Mesenchymal stem cell (in vitro differentiated cells and primary cell): ENCODE data around the gene EFCAB11.

Experiments
- DNase-seq: peaks from one replicate; pipeline ENCODE4 v3.0.0-alpha.2; 2013
- H2AFZ ChIP-seq: one replicate; pipeline ENCODE4 v1.6.1; 2013; ENCODE audit warnings: low read depth, mild to moderate bottlenecking, control low read depth, inconsistent platforms, low read length, moderate library complexity
- H2AK5ac ChIP-seq: 2 replicates; pipeline ENCODE4 v1.6.1; 2013; ENCODE audit warnings: low read length, moderate library complexity, mild to moderate bottlenecking, inconsistent platforms; ENCODE audit not compliant: severe bottlenecking
- H2BK120ac ChIP-seq: one replicate; pipeline ENCODE4 v1.6.1; 2013; ENCODE audit warnings: low read depth, mild to moderate bottlenecking, inconsistent platforms, low read length, moderate library complexity
- H2BK12ac ChIP-seq, 2 experiments: one replicate each; pipeline ENCODE4 v1.6.1; 2013; ENCODE audit warnings: inconsistent platforms in 2 of 2, low read length in 2 of 2, mild to moderate bottlenecking in 2 of 2, moderate library complexity in 2 of 2, control low read depth in 1 of 2
- H2BK15ac ChIP-seq: one replicate; pipeline ENCODE4 v1.6.1; 2013; ENCODE audit warnings: mild to moderate bottlenecking, low read depth, inconsistent platforms; ENCODE audit not compliant: poor library complexity, severe bottlenecking
- H2BK5ac ChIP-seq: 2 replicates; pipeline ENCODE4 v1.6.1; 2013; ENCODE audit warnings: low read depth, mild to moderate bottlenecking, low read length, control low read depth, inconsistent platforms; ENCODE audit not compliant: poor library complexity, severe bottlenecking
- H3K14ac ChIP-seq, 2 experiments: one replicate each; pipeline ENCODE4 v1.6.1; 2013; ENCODE audit warnings: inconsistent platforms in 2 of 2, low read length in 2 of 2, control low read depth in 1 of 2, mild to moderate bottlenecking in 1 of 2, moderate library complexity in 1 of 2
- H3K18ac ChIP-seq, 2 experiments: one replicate each; pipeline ENCODE4 v1.6.1; 2013; ENCODE audit warnings: inconsistent platforms in 2 of 2, low read length in 2 of 2, control low read depth in 1 of 2, low read depth in 1 of 2, mild to moderate bottlenecking in 1 of 2
- H3K23ac ChIP-seq, 2 experiments: one replicate each; pipeline ENCODE4 v1.6.1; 2013; ENCODE audit warnings: inconsistent platforms in 2 of 2, low read length in 2 of 2, mild to moderate bottlenecking in 2 of 2, moderate library complexity in 2 of 2, control low read depth in 1 of 2
- H3K27ac ChIP-seq: 2 replicates; pipeline ENCODE4 v1.5.1; 2013; ENCODE audit warnings: mild to moderate bottlenecking, moderate library complexity, low read length, control low read depth, inconsistent platforms; ENCODE audit not compliant: poor library complexity, severe bottlenecking
- H3K27me3 ChIP-seq, 2 experiments: 2 replicates each; pipeline versions ENCODE4 v1.6.1 to v1.7.0; 2013; ENCODE audit warnings: low read length in 2 of 2, mild to moderate bottlenecking in 2 of 2, moderate library complexity in 2 of 2, control low read depth in 1 of 2, inconsistent platforms in 1 of 2; ENCODE audit not compliant: control insufficient read depth in 1 of 2, insufficient read depth in 1 of 2
- H3K36me3 ChIP-seq, 2 experiments: 2 replicates each; pipeline versions ENCODE4 v1.6.1 to v1.7.0; 2013; ENCODE audit warnings: low read length in 2 of 2, control low read depth in 1 of 2, inconsistent platforms in 1 of 2, low read depth in 1 of 2, mild to moderate bottlenecking in 1 of 2; ENCODE audit not compliant: insufficient read depth in 2 of 2, control insufficient read depth in 1 of 2
- H3K4ac ChIP-seq, 2 experiments: one replicate each; pipeline ENCODE4 v1.6.1; 2013; ENCODE audit warnings: inconsistent platforms in 2 of 2, low read length in 2 of 2, mild to moderate bottlenecking in 2 of 2, moderate library complexity in 2 of 2, control low read depth in 1 of 2, low read depth in 1 of 2
- H3K4me1 ChIP-seq: 2 replicates; pipeline ENCODE4 v1.6.1; 2013; ENCODE audit warnings: low read depth, low read length, control low read depth; ENCODE audit not compliant: control insufficient read depth, insufficient read depth
- H3K4me2 ChIP-seq: 2 replicates; pipeline ENCODE4 v1.6.1; 2013; ENCODE audit warnings: low read length, mild to moderate bottlenecking, inconsistent platforms; ENCODE audit not compliant: poor library complexity, severe bottlenecking
- H3K4me3 ChIP-seq, 2 experiments: 2 replicates each; pipeline versions ENCODE4 v1.5.1 to v1.7.0; 2013; ENCODE audit warnings: low read length in 2 of 2, mild to moderate bottlenecking in 2 of 2, control low read depth in 1 of 2, low read depth in 1 of 2; ENCODE audit not compliant: insufficient read depth in 1 of 2
- H3K79me1 ChIP-seq: replicated peaks from 2 replicates; pipeline ENCODE4 v1.6.1; 2013; ENCODE audit warnings: mild to moderate bottlenecking, control low read depth, low read length, inconsistent platforms; ENCODE audit not compliant: poor library complexity, severe bottlenecking
- H3K9ac ChIP-seq: 2 replicates; pipeline ENCODE4 v1.7.0; 2013; ENCODE audit warnings: mild to moderate bottlenecking, low read length, moderate library complexity
- H3K9me3 ChIP-seq: 2 replicates; pipeline ENCODE4 v1.7.0; 2013; ENCODE audit warnings: mild to moderate bottlenecking, low read length; ENCODE audit not compliant: control insufficient read depth
- H4K8ac ChIP-seq: one replicate; pipeline ENCODE4 v1.6.1; 2013; ENCODE audit warnings: inconsistent platforms, mild to moderate bottlenecking, low read length, moderate library complexity
- H4K91ac ChIP-seq: one replicate; pipeline ENCODE4 v1.6.1; 2013; ENCODE audit warnings: mild to moderate bottlenecking, low read length, inconsistent platforms
- WGBS: methylation state at CpG from one replicate; pipeline ENCODE4 v1.1.7; 2013; ENCODE audit warnings: mixed read lengths; 5-methylcytosine and 5-hydroxymethylcytosine counted together

The EFCAB11 gene

GRCh38 chr14:89902881-89903280 is 51.6 kb downstream of the EFCAB11 start:
- Histone ChIP-seq H3K27ac (no peak overlapping the region), H3K4ac (no peak overlapping the region), H3K4me3 (no peak overlapping the region), H2BK120ac (no peak overlapping the region), H3K9ac (peak overlapping the region; percentile 57), H4K8ac (no peak overlapping the region), H3K14ac (no peak overlapping the region), H3K4me1 (no peaks in the 10 kb centered on the region), H3K9me3 (no peaks in the 10 kb centered on the region), H4K91ac (no peak overlapping the region), H2BK15ac (no peak overlapping the region), H3K23ac (no peak overlapping the region), H3K27me3 (no peaks in the 10 kb centered on the region), H2AK5ac (no peak overlapping the region), H2AFZ (no peak overlapping the region), H3K36me3 (no peaks in the 10 kb centered on the region), H2BK12ac (no peak overlapping the region), H2BK5ac (no peak overlapping the region), H3K4me2 (no peak overlapping the region), H3K18ac (no peak overlapping the region), H3K79me1 (no peaks in the 10 kb centered on the region)
- WGBS, result 100% methylated on average over 1 of the region's 4 CpGs
- DNase-seq, result no peak

GRCh38 chr14:89900802-89901201 is 53.7 kb downstream of the EFCAB11 start:
- H2AK5ac ChIP-seq, result no peak overlapping the region
- H3K4me3 ChIP-seq, result no peak overlapping the region

GRCh38 chr14:89899917-89900663 is 54.4 kb downstream of the EFCAB11 start:
- no peak overlapping the region for H2BK5ac ChIP-seq
- H3K9ac ChIP-seq, result peak overlapping the region; percentile 8
- no peak overlapping the region for H2BK15ac ChIP-seq
- H3K4me2 ChIP-seq, result no peak overlapping the region
- no peak overlapping the region for H3K27ac ChIP-seq
- no peaks in the 10 kb centered on the region for H3K27me3 ChIP-seq
- no peak overlapping the region for H3K18ac ChIP-seq
- H3K4me1 ChIP-seq, result no peaks in the 10 kb centered on the region
- no peak overlapping the region for H2BK120ac ChIP-seq
- no peak overlapping the region for H4K8ac ChIP-seq
- H2AK5ac ChIP-seq, result no peak overlapping the region
- H3K9me3 ChIP-seq, result no peaks in the 10 kb centered on the region
- no peak overlapping the region for H3K14ac ChIP-seq
- WGBS, result 100% methylated on average over 1 of the region's 4 CpGs
- no peak overlapping the region for H2BK12ac ChIP-seq
- no peak overlapping the region for H2AFZ ChIP-seq
- H3K36me3 ChIP-seq, result no peaks in the 10 kb centered on the region
- no peaks in the 10 kb centered on the region for H3K79me1 ChIP-seq
- DNase-seq, result peak; percentile 42
- H3K4ac ChIP-seq, result no peak overlapping the region
- H3K4me3 ChIP-seq, result no peak overlapping the region
- H4K91ac ChIP-seq, result no peak overlapping the region
- H3K23ac ChIP-seq, result no peak overlapping the region

More at GRCh38 chr14:89900802-89901201, 53.7 kb downstream of the EFCAB11 start:
- no peak overlapping the region for H2BK15ac ChIP-seq
- H3K36me3 ChIP-seq, result no peaks in the 10 kb centered on the region
- no peak overlapping the region for H3K4ac ChIP-seq
- H4K8ac ChIP-seq, result no peak overlapping the region
- H2BK5ac ChIP-seq, result no peak overlapping the region
- no peak overlapping the region for H3K14ac ChIP-seq
- H2AFZ ChIP-seq, result no peak overlapping the region
- no peak overlapping the region for H2BK120ac ChIP-seq
- H2BK12ac ChIP-seq, result no peak overlapping the region
- no peaks in the 10 kb centered on the region for H3K9me3 ChIP-seq
- no peak overlapping the region for H4K91ac ChIP-seq
- H3K18ac ChIP-seq, result no peak overlapping the region
- H3K4me2 ChIP-seq, result no peak overlapping the region
- no peaks in the 10 kb centered on the region for H3K4me1 ChIP-seq
- DNase-seq, result no peak
- H3K23ac ChIP-seq, result no peak overlapping the region
- no peak overlapping the region for H3K9ac ChIP-seq
- no peaks in the 10 kb centered on the region for H3K79me1 ChIP-seq
- WGBS, result no CpG with 5 or more reads among the region's 4 CpGs
- no peaks in the 10 kb centered on the region for H3K27me3 ChIP-seq
- H3K27ac ChIP-seq, result no peak overlapping the region

GRCh38 chr14:89899291-89899690 is 55.2 kb downstream of the EFCAB11 start:
- H3K27ac ChIP-seq, result no peak overlapping the region
- no peak overlapping the region for H2BK5ac ChIP-seq
- DNase-seq, result peak; percentile 25
- H3K4me1 ChIP-seq, result no peaks in the 10 kb centered on the region
- H4K8ac ChIP-seq, result no peak overlapping the region
- no peaks in the 10 kb centered on the region for H3K27me3 ChIP-seq
- H2BK120ac ChIP-seq, result no peak overlapping the region
- H2BK15ac ChIP-seq, result no peak overlapping the region
- H2BK12ac ChIP-seq, result no peak overlapping the region
- no peak overlapping the region for H3K14ac ChIP-seq
- H3K9ac ChIP-seq, result no peak overlapping the region
- no peak overlapping the region for H3K23ac ChIP-seq
- H2AFZ ChIP-seq, result no peak overlapping the region
- H3K36me3 ChIP-seq, result no peaks in the 10 kb centered on the region
- H3K18ac ChIP-seq, result no peak overlapping the region
- H2AK5ac ChIP-seq, result no peak overlapping the region
- no peak overlapping the region for H3K4ac ChIP-seq
- no peak overlapping the region for H3K4me3 ChIP-seq
- no CpG with 5 or more reads among the region's 1 CpG for WGBS
- H3K79me1 ChIP-seq, result no peaks in the 10 kb centered on the region
- H4K91ac ChIP-seq, result no peak overlapping the region
- no peaks in the 10 kb centered on the region for H3K9me3 ChIP-seq
- no peak overlapping the region for H3K4me2 ChIP-seq
